ENCODE measurements around the gene RPL4. TPM values are rescaled to one million over a fixed set of nuclear protein-coding genes. Genes with fewer than 3 reads are reported as not detected.
"Not testable (repeated sequence)": the region's sequence is repeated elsewhere in the genome, so short reads cannot be mapped to it uniquely, and the experiment has no call there.

RPL4 gene
- total RNA-seq, 1 experiment from 2014 or later = 2,773 TPM

GRCh38 chr15:66503780-66504562 lies 684 bp downstream of the RPL4 start:
- H3K9ac ChIP-seq (ENCODE audit: low read length) = peak overlapping the region; percentile 98
- BruUV-seq (replicated peaks) = TSS peak; percentile 68
- peaks cover 82% of the 10 kb centered on the region for H3K79me2 ChIP-seq (ENCODE audit: low read length)
- intact Hi-C loops (cut with micrococcal nuclease) = loop anchor here (10.0 kb wide), 1 partner anchor 209 kb away; the partner anchor contains the start of gene DIS3L
- H3K9me3 ChIP-seq (ENCODE audit: low read length) = no peaks in the 10 kb centered on the region
- H3K27me3 ChIP-seq (ENCODE audit: low read length) = no peaks in the 10 kb centered on the region
- H3K9me2 ChIP-seq (replicated peaks; ENCODE audit: low read length) = no peaks in the 10 kb centered on the region
- ATAC-seq = no peak
- H3K4me2 ChIP-seq (ENCODE audit: low read length) = peak overlapping the region; percentile 90
- H2AFZ ChIP-seq (ENCODE audit: low read length) = no peak overlapping the region
- peak overlapping the region; percentile 99 for H3K4me3 ChIP-seq (ENCODE audit: low read length)
- ChIA-PET POLR2A (ENCODE audit: unreplicated experiment) (no interaction called here), CTCF (no interaction called here)
- peaks cover 49% of the 10 kb centered on the region for H3K36me3 ChIP-seq (ENCODE audit: low read depth, low read length)
- H3K27ac ChIP-seq (ENCODE audit: low read length) = peak overlapping the region; percentile 89
- no peak for DNase-seq
- peaks cover 13% of the 10 kb centered on the region for H3K4me1 ChIP-seq (ENCODE audit: insufficient read depth, low read length)
- peaks cover 41% of the 10 kb centered on the region for H4K20me1 ChIP-seq (ENCODE audit: low read length)
- H3F3A ChIP-seq (ENCODE audit: low read length, unreplicated experiment) = peaks cover 22% of the 10 kb centered on the region
- no peak for TF ChIP-seq EZH2 (IDR thresholded peaks at IDR 0.05; ENCODE audit: low read length, unreplicated experiment)
- TF ChIP-seq EZH2phosphoT487 (IDR thresholded peaks at IDR 0.05; ENCODE audit: borderline replicate concordance, low read length) = no peak
- TF ChIP-seq CTCF (conservative IDR thresholded peaks at IDR 0.05; ENCODE audit: low read depth, low read length) = no peak

- H3K9me2 ChIP-seq (replicated peaks; ENCODE audit: low read length); BruUV-seq (replicated peaks); H2AFZ ChIP-seq (ENCODE audit: low read length); CTCF ChIA-PET; H3K27ac ChIP-seq (ENCODE audit: low read length); DNase-seq; H3K9me3 ChIP-seq (ENCODE audit: low read length); H3K27me3 ChIP-seq (ENCODE audit: low read length); ATAC-seq: not testable (repeated sequence)
- peaks cover 47% of the 10 kb centered on the region for H4K20me1 ChIP-seq (ENCODE audit: low read length)
- peaks cover 13% of the 10 kb centered on the region for H3K4me1 ChIP-seq (ENCODE audit: insufficient read depth, low read length)
- H3K4me2 ChIP-seq (ENCODE audit: low read length) = peak overlapping the region; percentile 90
- H3K79me2 ChIP-seq (ENCODE audit: low read length) = peaks cover 76% of the 10 kb centered on the region
- peaks cover 30% of the 10 kb centered on the region for H3F3A ChIP-seq (ENCODE audit: low read length, unreplicated experiment)
- peak overlapping the region; percentile 98 for H3K9ac ChIP-seq (ENCODE audit: low read length)
- H3K36me3 ChIP-seq (ENCODE audit: low read depth, low read length) = peaks cover 55% of the 10 kb centered on the region
- POLR2A ChIA-PET (ENCODE audit: unreplicated experiment) = interaction anchor here (0.6 kb wide), 1 partner anchor 48 kb away, joined by 3 read pairs; no protein-coding TSS in a partner anchor
- H3K4me3 ChIP-seq (ENCODE audit: low read length) = peak overlapping the region; percentile 99
- intact Hi-C loops (cut with micrococcal nuclease) = loop anchor here (10.0 kb wide), 1 partner anchor 208 kb away; the partner anchor contains the start of gene DIS3L
These were observed 1.5 kb downstream of the RPL4 start for GRCh38 chr15:66503041-66503648.

GRCh38 chr15:66502491-66502890 lies 2.2 kb downstream of the RPL4 start:
- TF ChIP-seq EZH2 (IDR thresholded peaks at IDR 0.05; ENCODE audit: low read length, unreplicated experiment) (no peak), EZH2phosphoT487 (IDR thresholded peaks at IDR 0.05; ENCODE audit: borderline replicate concordance, low read length) (no peak), CTCF (conservative IDR thresholded peaks at IDR 0.05; ENCODE audit: low read depth, low read length) (no peak)
- peaks cover 55% of the 10 kb centered on the region for H3K36me3 ChIP-seq (ENCODE audit: low read depth, low read length)
- no peak for DNase-seq
- intact Hi-C loops (cut with micrococcal nuclease) = loop anchor here (10.0 kb wide), 1 partner anchor 208 kb away; the partner anchor contains the start of gene DIS3L
- ChIA-PET CTCF (no interaction called here), POLR2A (ENCODE audit: unreplicated experiment) (interaction anchor here (0.6 kb wide), 1 partner anchor 49 kb away, joined by 3 read pairs; no protein-coding TSS in a partner anchor)
- H3K4me3 ChIP-seq (ENCODE audit: low read length) = peak overlapping the region; percentile 99
- peaks cover 69% of the 10 kb centered on the region for H3K79me2 ChIP-seq (ENCODE audit: low read length)
- peak overlapping the region; percentile 98; the same call in 1 of the 2 replicates for H3K9ac ChIP-seq (ENCODE audit: low read length)
- peaks cover 32% of the 10 kb centered on the region for H3F3A ChIP-seq (ENCODE audit: low read length, unreplicated experiment)
- H3K4me1 ChIP-seq (ENCODE audit: insufficient read depth, low read length) = peaks cover 13% of the 10 kb centered on the region
- H4K20me1 ChIP-seq (ENCODE audit: low read length) = peaks cover 49% of the 10 kb centered on the region
- H3K9me2 ChIP-seq (replicated peaks; ENCODE audit: low read length) = no peaks in the 10 kb centered on the region
- no peak overlapping the region for H2AFZ ChIP-seq (ENCODE audit: low read length)
- no TSS peak for BruUV-seq (replicated peaks)
- H3K9me3 ChIP-seq (ENCODE audit: low read length) = no peaks in the 10 kb centered on the region
- H3K4me2 ChIP-seq (ENCODE audit: low read length) = peak overlapping the region; percentile 90
- no peaks in the 10 kb centered on the region for H3K27me3 ChIP-seq (ENCODE audit: low read length)
- ATAC-seq = no peak
- no peak overlapping the region for H3K27ac ChIP-seq (ENCODE audit: low read length)

- H3K4me2 ChIP-seq (ENCODE audit: low read length); H3K4me3 ChIP-seq (ENCODE audit: low read length); H3K9me2 ChIP-seq (replicated peaks; ENCODE audit: low read length); H3K27ac ChIP-seq (ENCODE audit: low read length); ATAC-seq; CTCF ChIA-PET; H2AFZ ChIP-seq (ENCODE audit: low read length); BruUV-seq (replicated peaks); DNase-seq; H3K9me3 ChIP-seq (ENCODE audit: low read length); H3K9ac ChIP-seq (ENCODE audit: low read length); H3K27me3 ChIP-seq (ENCODE audit: low read length); POLR2A ChIA-PET (ENCODE audit: unreplicated experiment): not testable (repeated sequence)
- Histone ChIP-seq H3K4me1 (ENCODE audit: insufficient read depth, low read length) (peaks cover 18% of the 10 kb centered on the region), H3K36me3 (ENCODE audit: low read depth, low read length) (peaks cover 55% of the 10 kb centered on the region), H3K79me2 (ENCODE audit: low read length) (peaks cover 68% of the 10 kb centered on the region), H3F3A (ENCODE audit: low read length, unreplicated experiment) (peaks cover 32% of the 10 kb centered on the region), H4K20me1 (ENCODE audit: low read length) (peaks cover 49% of the 10 kb centered on the region)
- intact Hi-C loops (cut with micrococcal nuclease) = loop anchor here (10.0 kb wide), 1 partner anchor 206 kb away; the partner anchor contains the start of gene DIS3L
These were observed 4.3 kb downstream of the RPL4 start for GRCh38 chr15:66500346-66500745.
